GM18498 (cell line): ENCODE results near the gene ARFGAP1.
"Not testable (repeated sequence)": the region's sequence is repeated elsewhere in the genome, so short reads cannot be mapped to it uniquely, and the experiment has no call there.

Experiments used
- ATAC-seq: cut with Tn5 transposase; IDR thresholded peaks from one replicate; pipeline ENCODE4 v1.9.1; 2021; ENCODE audit warnings: mild to moderate bottlenecking, moderate library complexity; ENCODE audit not compliant: unreplicated experiment

The ARFGAP1 gene

GRCh38 chr20:63330084-63330760, 57.6 kb downstream of the ARFGAP1 start:
- no peak for ATAC-seq

GRCh38 chr20:63330940-63331339, 58.3 kb downstream of the ARFGAP1 start:
- no peak for ATAC-seq

GRCh38 chr20:63331741-63332400, 59.3 kb downstream of the ARFGAP1 start:
- ATAC-seq = no peak

- ATAC-seq = no peak
Measured at GRCh38 chr20:63332488-63333240, 60.1 kb downstream of the ARFGAP1 start.

GRCh38 chr20:63333241-63333836, 60.7 kb downstream of the ARFGAP1 start:
- no peak for ATAC-seq

GRCh38 chr20:63334356-63334755, 61.7 kb downstream of the ARFGAP1 start:
- ATAC-seq = no peak

GRCh38 chr20:63335060-63335459, 62.4 kb downstream of the ARFGAP1 start:
- ATAC-seq = not testable (repeated sequence)

- no peak for ATAC-seq
Measured at GRCh38 chr20:63335711-63336110, 63.1 kb downstream of the ARFGAP1 start.

GRCh38 chr20:63336232-63336752, 63.7 kb downstream of the ARFGAP1 start:
- ATAC-seq = no peak

GRCh38 chr20:63337786-63338420, 65.3 kb downstream of the ARFGAP1 start:
- no peak for ATAC-seq
